Measurements from ENCODE around the gene LIN7A. TPM values are rescaled to one million over a fixed set of nuclear protein-coding genes. Genes with fewer than 3 reads are reported as not detected.

Gene LIN7A, protein sequence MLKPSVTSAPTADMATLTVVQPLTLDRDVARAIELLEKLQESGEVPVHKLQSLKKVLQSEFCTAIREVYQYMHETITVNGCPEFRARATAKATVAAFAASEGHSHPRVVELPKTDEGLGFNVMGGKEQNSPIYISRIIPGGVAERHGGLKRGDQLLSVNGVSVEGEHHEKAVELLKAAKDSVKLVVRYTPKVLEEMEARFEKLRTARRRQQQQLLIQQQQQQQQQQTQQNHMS
- total RNA-seq: 5.8 TPM
- long read RNA-seq, partial matches to known transcripts: 0 of 3 reads
- long read RNA-seq, other reads (novel, unspliced or antisense): 3 of 3 reads

DNA sequence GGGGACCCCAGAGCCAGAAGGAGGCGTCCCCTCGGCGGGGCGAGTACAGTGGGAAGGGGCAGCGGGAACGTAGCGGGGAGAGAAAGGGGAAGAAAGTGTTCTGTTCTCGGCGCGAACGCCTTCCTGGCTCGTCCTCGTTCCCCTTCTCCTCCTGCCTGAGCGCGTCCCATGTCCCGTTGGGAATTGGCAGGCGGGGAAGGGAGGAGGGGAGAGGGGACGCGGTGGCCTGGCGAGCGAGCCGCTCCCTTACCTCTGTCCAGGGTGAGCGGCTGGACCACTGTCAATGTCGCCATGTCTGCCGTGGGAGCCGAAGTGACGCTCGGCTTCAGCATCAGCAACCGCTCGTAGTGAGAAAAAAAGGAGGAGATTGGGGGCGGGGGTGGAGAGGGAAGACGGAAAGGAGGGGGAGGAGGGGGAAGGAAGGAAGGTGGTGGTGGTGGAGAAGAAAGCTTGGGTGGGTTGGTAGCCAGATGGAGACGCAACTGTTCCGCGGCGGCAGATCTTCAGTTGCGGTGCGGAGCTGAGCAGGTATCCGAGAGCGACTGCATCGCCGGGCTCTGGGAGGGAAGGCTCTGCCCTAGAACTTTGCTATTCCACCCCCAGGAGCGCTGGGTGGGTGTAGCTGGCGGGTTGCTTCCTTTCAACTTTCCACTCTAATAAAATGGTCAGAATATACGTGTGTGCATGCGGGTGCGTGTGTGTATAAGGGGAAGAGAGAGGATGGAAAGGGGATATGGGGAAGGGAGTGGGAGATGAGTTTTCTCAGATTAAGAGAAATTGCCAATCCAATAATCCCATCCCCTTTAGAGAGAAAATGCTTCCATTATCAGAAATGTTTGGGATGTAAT, at the start of gene LIN7A:
Gene LIN7A, minus strand, starts transcription at position 544 of the 848 bp plus-strand sequence. Its CDS starts 212 bp downstream, at position 332.
- no peak for DNase-seq (ENCODE audit: low spot score)

DNA sequence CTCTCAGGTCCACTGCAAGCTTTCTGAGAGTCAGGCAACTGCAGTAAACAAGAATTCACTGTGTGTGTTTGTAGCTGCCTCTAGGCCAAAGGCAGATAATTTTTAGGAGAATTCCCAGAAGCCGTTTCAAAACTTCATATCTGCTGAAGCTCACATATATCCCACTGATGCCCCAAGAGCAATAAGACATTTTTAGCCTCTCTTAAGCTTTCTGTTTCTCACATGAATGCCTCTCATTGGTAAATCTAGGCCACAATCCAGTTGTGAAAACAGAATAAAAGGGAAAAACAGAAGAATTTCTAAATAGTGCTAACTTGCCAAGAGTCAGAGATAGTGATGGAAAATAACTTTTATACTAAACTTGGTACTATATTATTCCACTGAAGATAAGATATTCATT, 48.5 kb upstream of the LIN7A start:
- DNase-seq (ENCODE audit: low spot score): no peak

DNA sequence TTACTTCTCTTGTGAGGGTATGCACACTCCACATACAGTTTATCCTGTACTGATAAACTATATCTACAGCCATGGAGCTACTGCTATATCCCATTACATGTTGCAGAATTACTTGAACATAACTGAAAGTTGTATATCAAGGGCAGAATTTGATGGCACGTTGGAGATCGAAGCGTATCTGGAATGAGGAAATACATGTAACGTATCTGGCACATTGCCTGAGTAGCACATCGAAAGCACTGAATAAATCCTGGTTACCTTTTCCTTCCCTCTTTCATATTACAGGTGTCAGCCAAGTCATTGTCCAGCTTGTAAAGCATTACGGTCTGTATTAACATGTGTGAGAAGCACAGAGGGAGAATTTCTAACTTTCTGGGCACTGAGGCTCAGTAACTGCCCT, 42.1 kb upstream of the LIN7A start:
- no peak for DNase-seq (ENCODE audit: low spot score)

DNA sequence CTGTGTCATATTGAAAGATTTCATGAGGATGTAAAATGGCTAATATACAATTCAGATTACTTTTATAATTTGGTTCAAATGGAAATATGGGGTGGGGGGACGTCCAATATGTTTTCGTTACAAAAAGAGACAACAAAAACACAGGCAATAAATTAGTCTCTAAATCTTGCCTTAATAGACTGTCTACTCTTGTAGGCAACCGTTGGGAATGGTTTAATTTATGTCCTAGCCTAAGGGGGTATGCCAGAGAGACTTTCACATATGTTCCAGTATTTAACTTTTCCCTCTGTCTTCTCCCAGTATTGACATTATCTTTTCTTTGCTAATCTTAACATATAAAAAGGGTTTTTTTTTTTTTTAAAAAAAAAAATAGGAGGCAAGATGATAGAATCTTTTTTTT, 41.5 kb upstream of the LIN7A start:
- no peak for DNase-seq (ENCODE audit: low spot score)

DNA sequence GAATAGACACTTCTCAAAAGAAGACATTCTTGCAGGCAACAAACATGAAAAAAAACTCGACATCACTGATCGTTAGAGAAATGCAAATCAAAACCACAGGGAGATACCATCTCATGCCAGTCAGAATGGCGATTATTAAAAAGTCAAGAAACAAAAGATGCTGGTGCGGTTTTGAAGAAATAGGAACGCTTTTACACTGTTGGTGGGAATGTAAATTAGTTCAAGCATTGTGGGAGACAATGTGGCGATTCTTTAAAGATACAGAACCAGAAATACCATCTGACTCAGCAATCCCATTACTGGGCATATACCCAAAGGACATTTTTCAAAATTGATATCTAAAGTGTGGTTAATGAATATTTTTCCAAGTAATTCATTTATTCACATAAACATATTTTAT, 39.6 kb upstream of the LIN7A start:
- DNase-seq (ENCODE audit: low spot score): no peak

DNA sequence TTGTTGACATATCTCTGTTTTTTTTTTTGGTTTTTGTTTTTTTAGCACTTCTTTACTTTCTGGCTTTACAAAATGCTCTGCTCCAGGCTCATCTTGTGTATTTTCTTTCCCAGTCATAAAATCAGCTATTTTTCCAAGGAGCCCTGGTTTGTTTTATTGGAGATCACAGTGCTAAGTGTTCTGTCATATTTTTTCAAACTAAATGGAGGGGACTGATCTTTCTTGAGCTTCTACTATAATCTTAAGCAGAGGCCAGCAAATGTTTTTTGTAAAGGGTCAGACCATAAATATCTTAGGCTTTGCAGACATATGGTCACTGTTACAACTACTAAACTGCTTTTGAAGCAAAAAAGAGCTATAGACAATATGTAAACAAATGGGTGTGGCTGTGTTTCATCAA, 30.6 kb upstream of the LIN7A start:
- DNase-seq (ENCODE audit: low spot score): no peak

DNA sequence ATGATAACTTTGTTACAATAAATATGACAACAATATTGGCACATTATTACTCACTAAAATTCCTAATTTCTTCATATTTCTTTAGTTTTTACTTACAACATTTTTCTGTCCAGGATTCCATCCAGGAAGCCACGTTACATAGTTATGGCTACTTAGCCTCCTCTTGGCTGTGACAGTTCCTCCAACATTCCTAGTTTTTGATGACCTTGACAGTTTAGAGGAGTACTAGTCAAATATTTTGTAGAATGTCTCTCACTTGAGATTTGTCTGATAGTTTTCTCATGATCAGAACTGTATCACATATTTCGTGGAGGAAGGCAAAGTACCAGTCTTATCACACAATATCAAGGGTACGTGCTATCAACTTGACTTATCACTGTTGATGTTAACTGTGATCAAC, 29.8 kb upstream of the LIN7A start:
- no peak for DNase-seq (ENCODE audit: low spot score)

DNA sequence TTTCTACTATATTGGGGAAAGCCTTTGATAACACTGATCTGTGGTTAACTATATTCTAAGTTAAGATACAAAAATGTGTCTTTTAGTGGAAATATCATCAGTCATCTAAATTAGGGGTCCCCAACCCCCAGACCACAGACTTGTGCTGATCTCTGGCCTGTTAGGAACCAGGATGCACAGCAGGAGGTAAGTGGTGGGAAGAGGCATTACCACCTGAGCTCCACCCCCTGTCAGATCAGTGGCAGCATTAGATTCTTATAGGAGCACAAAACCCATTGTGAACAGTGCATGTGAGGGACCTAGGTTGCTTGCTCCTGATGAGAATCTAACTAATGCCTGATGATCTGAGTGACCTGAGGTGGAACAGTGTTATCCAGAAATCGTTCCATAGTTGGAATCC, 28.3 kb upstream of the LIN7A start:
- DNase-seq (ENCODE audit: low spot score): no peak

DNA sequence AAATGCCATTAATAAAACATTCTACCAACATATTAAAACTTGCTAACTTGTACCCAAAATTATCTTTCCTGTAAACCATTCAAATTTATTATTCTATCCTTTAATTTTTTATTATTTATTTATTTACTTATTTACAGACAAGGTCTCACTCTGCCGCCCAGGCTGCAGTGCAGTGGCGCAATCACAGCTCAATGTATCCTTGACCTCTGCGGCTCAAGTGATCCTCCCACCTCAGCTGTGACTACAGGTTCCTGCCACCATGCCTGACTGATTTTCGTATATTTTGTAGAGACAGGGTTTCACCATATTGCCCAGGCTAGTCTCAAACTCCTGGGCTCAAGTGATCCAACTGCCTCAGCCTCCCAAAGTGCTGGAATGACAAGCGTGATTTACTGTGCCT, 20.4 kb upstream of the LIN7A start:
- DNase-seq (ENCODE audit: low spot score): no peak

DNA sequence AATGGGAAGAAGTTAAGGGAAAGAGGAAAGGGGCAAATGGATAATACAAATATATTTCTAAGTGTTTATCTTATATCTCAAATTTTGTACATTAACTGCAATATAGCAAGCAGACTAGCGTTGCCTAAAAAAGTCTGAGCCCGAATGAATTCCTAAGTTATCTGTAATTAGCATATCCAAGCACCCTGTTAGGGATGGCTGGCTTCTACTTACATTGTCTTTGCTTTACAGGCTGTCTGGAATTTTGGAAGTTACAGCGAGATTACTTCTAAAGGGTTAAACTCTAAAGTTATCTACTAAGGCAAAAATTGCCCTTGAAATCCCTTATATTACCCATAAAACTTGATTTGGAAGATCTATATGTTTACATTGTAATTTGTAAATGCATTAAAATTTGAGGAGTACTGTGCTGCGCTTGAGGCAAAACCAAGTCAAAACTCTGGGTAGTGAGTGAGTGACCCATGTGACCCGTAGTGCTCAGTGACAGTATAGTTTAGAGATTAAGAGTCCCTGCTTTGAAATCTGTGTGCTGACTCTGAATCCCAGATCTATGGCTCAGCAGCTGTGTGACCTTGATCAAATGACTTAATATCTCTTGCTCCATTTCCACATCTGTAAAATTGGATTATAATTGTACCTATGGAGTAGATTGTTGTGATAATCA, 17.3 kb upstream of the LIN7A start:
- DNase-seq (ENCODE audit: low spot score): no peak

DNA sequence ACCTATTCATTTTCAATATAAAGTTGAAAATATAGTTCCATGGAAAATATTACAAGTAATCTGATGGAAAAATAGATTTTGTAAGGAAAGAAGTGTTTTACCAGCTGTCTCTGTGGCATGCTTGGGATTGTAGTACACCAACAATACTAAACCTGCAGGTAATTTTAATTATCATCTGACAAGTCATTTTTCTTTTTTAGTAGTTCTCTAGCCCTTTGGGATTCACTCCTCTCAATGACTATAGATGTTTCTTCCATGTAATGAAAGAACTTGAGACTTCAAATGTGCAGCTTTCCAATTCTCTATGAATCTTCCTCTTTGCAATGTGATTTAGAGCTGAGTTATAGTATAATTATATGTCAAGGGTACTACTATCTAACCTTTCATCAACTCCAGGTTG, 14.7 kb upstream of the LIN7A start:
- no peak for DNase-seq (ENCODE audit: low spot score)

DNA sequence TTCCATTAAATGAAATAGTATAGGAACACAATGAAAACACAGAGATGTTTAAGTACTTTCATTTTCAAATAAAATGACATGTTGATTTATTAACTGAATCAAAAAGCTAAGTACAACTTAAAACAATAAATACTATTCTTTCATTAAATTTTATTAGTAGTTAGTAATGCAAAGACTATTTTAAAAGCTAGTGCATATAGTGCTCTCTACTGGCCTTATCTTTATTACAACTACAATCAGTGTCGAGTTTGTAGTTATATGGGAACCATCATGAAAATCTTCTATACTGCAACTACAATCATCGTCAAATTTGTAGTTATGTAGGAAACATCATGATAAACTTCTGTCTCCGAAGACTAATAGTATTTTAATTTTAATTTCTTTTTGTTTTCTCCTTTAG, 8.9 kb upstream of the LIN7A start:
- no peak for DNase-seq (ENCODE audit: low spot score)

DNA sequence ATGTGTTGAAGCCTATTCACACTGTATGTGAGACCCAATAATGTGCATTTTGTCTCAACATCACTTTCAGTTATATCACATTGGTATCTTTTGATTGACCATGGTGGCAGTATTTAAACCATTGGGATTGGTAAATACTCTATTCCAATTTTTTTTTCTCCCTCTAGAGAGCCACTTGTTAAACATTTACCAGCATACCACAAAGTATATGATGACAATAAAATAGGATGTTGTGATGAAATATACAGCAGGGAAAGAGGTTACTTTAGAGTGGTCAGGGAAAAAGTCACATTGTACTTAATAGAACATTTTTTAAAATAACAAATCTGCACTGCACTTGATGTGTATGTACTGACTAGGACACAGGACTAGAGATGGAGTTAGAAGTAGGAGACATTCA, 5.6 kb upstream of the LIN7A start:
- no peak for DNase-seq (ENCODE audit: low spot score)

DNA sequence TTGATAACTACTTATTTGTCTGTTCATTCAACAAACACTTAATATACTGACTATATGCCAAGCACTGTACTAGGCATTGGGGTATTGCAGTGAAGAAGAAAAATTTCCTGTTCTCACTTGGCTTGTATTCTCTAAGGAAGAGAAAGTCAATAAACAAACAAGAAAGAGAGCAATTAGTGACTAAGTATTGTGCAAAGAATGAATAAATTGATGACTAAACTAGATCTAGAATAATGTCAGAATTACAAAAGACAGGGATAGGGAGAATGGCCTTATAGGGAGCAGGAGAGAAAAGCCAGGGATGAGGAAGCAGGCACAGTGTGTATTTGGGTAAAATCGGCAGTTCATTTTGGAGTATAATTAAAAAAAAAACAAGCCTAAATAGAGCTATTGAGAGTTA, 4.2 kb upstream of the LIN7A start:
- no peak for DNase-seq (ENCODE audit: low spot score)

DNA sequence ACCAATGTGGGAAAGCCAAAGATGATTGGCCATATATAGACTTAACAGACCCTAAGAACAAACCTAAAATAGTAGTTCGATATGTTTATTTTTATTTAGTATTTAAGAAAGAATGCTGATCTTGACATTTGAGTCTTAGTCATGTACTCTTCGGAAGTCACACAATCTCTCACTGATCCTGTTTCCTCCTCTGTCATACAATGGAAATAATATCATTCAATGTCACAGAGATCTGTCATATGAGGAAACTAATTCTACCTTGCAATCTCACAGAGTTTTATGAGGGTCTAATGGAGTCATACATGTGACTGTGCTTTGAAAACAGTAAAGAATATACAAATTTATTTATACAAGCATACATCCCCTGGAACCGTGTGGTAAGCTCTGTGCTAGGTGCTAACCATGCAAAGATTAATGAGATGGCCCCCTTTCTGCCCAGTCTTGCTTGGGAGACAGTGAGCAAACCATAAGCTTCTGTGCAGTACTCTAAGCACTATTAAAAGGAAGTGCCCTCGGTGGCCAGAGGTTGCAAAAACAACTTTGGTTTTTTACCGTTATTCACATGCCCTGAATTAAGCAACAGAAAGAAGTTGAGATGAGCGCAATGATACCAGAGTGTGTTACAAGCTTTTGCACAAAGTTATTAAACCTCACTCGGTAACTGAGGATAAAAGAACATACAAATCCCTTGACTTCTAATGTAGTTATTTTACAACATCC, 1.7 kb upstream of the LIN7A start:
- no peak for DNase-seq (ENCODE audit: low spot score)

DNA sequence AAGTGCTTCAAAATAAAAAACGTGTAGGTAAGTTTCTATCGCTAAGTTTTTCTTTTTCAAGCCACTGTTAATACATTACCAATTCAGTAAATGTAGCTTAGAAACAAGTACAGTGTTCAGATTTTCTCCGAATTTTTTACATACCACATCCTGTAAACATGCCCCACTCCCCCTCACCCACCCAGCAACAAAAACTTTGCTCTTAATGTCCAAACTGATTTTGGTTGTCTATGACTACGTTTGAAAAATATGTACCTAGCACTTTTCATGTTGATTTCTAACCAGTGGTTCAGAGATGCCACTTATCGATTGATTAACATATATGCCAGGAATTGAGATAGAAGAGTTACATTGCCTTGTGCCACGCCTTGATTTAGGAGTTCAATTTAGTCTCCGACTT, 663 bp upstream of the LIN7A start:
- no peak for DNase-seq (ENCODE audit: low spot score)

DNA sequence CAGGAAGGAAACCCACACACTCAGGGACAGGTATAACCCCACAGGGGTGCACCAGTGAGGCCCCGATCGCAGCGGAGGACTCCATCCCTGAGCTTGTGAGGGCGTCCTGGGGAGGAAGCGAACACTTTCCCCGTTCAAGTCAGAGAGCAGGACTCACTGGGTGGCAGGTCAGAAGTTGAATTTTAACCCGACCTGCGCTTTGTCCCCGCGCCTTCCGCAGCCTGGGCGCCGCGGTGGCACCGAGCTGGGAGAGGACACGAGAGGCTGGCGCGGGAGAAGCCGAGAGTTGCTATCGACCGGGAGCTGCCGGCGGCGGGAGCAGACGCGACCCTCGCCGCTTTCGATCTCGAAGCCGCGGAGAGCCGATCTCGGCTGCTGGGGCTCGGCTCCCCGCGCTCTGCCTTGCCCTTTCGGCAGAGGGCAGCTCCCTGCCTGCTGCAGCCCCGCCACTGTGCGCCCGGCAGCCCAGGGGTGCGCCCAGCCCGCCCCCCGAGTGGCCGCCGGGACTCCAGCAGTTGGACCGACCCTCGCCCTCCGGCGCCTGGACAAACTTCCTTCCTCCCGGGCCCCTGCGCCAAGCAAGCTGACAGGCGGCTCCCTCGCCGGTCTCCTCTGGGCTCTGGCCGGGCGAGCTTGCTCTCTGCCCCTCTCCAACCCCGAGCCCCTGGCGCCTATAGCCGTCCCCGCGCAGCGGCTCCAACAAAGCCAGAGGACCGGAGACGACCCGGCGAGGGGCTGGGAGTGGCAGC, 918 bp downstream of the LIN7A start:
- DNase-seq (ENCODE audit: low spot score): no peak

DNA sequence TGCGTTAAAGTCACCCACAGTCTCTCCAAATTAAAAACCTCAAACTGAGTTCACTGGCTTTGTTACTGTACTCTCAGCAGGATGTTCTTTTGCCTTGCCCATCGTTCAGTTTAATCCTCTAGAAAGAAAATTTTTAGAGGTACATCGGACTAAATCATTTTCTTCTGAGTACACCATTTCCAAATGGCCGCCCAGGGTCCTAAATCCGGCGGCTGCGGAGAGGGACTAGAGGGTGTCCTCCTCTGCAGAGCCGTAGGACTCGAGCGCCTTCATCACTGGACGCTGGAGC, 1.4 kb downstream of the LIN7A start:
- no peak for DNase-seq (ENCODE audit: low spot score)

DNA sequence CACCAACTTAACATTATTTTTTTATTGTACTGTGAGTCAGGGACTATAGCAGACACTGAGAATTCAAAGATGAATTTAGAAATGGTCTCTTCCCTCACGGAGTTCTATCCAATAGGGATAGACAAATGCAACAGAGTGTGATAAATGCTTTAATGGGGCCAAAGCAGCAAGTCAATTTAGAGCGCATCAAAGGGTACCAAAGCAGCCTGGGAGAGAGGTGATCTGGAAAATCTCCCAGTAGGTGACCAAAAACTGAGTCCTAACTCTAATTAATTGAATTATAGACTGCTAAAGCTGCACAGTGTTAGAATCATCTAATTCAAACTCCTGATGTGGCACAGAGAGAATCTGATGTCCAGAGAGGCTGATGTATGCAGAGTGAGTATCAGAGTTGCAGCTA, 2.6 kb downstream of the LIN7A start:
- no peak for DNase-seq (ENCODE audit: low spot score)

DNA sequence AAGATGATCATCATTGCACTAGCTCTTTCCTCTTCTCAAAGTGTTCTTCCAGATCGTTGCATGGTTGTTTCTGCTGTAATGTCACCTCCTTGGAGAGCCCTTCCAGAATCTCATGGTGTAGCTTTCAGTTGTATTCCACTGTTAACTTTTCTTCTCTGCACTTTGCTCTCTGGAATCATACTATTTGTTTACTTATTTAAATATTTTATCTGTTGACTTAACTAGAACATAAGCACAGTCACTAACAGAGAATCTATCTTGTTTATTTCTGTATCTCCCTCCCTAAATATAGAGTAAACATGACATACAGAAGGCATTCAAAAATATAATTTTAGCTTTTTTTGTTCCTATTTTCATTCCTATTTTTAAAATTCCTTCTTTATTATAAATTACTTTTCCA, 11.8 kb downstream of the LIN7A start:
- DNase-seq (ENCODE audit: low spot score): no peak

DNA sequence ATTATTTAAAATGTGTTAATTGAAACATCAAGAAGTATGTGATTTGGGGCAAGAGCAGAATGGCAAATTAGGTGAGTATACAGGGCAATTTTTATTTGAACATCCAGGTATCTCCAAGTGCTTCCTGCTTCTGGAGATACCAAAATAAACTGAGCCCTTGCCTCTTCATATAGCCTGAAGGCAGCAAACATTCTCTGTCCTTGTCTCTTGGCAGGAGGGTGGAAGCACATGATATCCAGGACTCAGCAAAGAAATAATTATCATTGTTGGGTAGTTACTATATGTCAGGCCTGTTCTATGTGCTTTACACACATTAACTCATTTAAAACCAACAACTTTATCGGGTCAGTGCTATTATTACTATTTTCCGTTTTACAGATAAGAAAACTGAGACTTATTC, 12.5 kb downstream of the LIN7A start:
- DNase-seq (ENCODE audit: low spot score): no peak

All from mesenteric fat pad (tissue), 1 donor.